Hippocampal formation (tissue), 2 donors: Measurements from ENCODE around the gene GFOD1.
A peak's percentile ranks its signal among the peaks of the same experiment; 100 is the strongest.
"Not testable (repeated sequence)": the region's sequence is repeated elsewhere in the genome, so short reads cannot be mapped to it uniquely, and the experiment has no call there.

Source experiments
- DNase-seq, 2 donors: peaks; one replicate each; lab custom pipeline; 2025; lab: John Stamatoyannopoulos, UW

The GFOD1 gene

DNA sequence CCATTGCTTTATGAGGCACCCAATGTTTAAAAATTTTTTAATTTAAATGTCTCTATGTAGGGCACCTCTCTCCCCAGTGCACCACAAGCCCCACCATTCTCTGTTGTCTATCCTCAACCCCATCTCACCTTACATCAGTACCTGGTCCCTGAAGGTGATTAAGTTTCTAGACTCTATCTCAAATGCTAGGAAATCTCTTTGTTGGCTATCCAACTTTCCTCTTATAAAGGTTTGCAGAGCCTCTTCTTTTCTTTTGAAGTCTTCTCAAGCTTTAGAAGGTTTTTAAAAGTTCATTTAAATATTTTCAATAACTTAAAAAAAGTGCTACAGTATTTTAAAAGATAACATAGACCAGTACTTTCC, 82.5 kb downstream of the GFOD1 start:
- DNase-seq, result no peak

GRCh38 chr6:13404228-13404891, 83.0 kb downstream of the GFOD1 start:
- DNase-seq, result no peak

- no peak for DNase-seq
Observed at GRCh38 chr6:13402711-13403110, 84.7 kb downstream of the GFOD1 start.

GRCh38 chr6:13400772-13401171, 86.6 kb downstream of the GFOD1 start:
- DNase-seq, result no peak

DNA sequence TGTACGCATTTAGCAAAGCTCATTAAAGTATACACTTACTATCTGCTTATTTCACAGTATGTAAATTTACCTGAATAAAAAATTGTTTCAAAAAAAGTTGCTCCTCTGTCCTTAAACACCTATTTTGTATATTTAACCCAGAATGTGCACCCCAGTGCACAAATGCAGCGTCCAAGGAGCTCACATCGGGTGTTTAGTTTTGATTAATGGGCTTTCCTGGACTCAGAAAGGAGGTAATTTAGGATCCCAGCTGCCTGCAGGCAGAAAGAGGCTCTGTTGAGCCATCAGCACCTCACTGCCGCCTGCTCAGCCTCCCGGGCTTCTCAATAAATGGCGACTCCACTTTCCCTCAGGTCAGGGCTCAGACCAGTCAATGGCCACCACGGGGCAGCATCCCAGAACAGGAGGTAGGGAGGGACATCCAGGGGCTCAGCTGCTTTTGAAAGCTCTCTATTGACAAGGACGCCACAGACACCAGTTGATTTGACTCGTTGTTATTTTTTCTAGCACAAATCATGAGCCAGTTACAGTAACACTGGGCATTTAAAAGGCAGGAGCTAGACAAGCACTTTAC, 88.9 kb downstream of the GFOD1 start:
- peak in 1 of 2 donors; percentile 15 for DNase-seq

GRCh38 chr6:13398069-13398381, 89.4 kb downstream of the GFOD1 start:
- no peak for DNase-seq

GRCh38 chr6:13397359-13398068, 89.9 kb downstream of the GFOD1 start:
- no peak for DNase-seq

GRCh38 chr6:13396241-13396792, 91.1 kb downstream of the GFOD1 start:
- no peak for DNase-seq

- peak in 1 of 2 donors; percentile 26 for DNase-seq
Observed at GRCh38 chr6:13395272-13396237, 91.8 kb downstream of the GFOD1 start.

- DNase-seq, result no peak
Observed at GRCh38 chr6:13392462-13392861, 94.9 kb downstream of the GFOD1 start.

DNA sequence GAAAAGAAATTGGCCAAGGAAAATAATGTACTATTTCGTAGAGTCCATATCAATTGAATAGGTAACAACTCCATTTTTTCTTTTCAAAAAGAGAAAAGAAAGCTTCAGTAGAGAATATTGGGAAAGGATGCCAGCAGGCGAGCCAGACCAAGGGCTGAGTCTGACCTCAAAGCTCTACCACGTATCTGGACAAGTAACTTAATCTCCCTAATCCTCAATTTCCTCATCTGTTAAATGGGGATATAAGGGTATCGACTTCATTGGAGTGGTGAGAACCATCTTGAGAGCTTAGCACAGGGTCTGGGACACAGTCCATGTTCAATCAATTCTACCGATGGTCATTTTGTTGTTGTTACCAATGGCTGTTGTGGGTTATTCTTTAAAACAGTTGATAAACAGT, 95.9 kb downstream of the GFOD1 start:
- no peak for DNase-seq

DNA sequence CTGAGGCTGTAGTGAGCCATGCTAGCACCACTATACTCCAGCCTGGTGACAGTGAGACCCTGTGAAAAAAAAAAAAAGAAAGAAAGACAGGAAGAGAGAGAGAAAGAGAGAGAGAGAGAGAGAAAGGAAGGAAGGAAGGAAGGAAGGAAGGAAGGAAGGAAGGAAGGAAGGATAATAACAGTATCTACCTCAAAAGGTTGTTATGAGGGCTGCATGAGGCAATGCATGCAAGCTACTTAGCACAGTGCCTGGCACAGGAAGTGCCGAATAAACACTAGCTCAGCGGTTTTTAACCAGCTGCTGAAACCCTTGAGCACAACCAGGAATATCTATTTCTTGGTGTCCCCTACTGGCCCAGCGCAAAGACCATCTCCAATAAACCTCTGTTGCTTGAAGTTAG, 96.7 kb downstream of the GFOD1 start:
- DNase-seq, result no peak

GRCh38 chr6:13389237-13389636, 98.2 kb downstream of the GFOD1 start:
- not testable (repeated sequence) for DNase-seq

DNA sequence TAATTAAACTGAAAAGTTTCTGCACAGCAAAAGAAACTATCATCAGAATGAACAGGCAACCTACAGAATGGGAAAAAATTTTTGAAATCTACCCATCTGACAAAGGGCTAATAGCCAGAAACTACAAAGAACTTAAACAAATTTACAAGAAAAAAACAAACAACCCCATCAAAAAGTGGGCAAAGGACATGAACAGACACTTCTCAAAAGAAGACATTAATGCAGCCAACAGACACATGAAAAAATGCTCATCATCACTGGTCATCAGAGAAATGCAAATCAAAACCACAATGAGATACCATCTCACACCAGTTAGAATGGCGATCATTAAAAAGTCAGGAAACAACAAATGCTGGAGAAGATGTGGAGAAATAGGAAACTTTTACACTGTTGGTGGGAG, 98.6 kb downstream of the GFOD1 start:
- not testable (repeated sequence) for DNase-seq

- DNase-seq, result no peak
Observed at GRCh38 chr6:13384966-13385365, 102.4 kb downstream of the GFOD1 start.

DNA sequence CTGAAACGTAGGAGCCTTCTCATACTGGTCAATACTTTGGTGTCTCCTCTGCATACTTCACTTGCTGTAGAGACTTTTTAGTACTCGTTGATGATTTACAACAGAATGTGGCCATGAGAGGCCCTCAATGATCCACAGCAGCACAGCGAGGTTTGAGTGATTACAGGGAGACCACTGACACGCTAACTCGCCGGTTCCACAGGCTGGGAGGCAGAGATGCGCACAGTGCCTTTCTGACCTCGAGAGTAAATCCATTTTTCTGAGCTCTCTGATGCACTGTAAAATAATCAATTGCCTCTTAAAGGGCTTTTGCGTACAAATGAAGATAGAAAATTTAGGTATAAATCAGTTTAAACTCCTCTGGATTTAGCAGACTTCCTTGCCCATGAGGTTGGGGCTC, 102.9 kb downstream of the GFOD1 start:
- no peak for DNase-seq

GRCh38 chr6:13383328-13384163, 103.9 kb downstream of the GFOD1 start:
- DNase-seq, result no peak

- no peak for DNase-seq
Observed at GRCh38 chr6:13380761-13381160, 106.6 kb downstream of the GFOD1 start.

- no peak for DNase-seq
Observed at GRCh38 chr6:13378669-13379590, 108.5 kb downstream of the GFOD1 start.
